GM12865 (cell line): ENCODE data around the gene TNIP2.

ENCODE experiments used
- DNase-seq: peaks from one replicate; pipeline ENCODE4 v3.0.0; 2010; ENCODE audit warnings: low read depth
- H3K4me3 ChIP-seq: 2 replicates; pipeline ENCODE4 v1.5.1; 2011; ENCODE audit warnings: mild to moderate bottlenecking, low read depth, low read length, control low read depth
- CTCF ChIP-seq: IDR thresholded peaks from 2 replicates; pipeline ENCODE4 v1.5.1; 2011; ENCODE audit warnings: low read length, control low read depth, low read depth, inconsistent platforms; ENCODE audit not compliant: insufficient read depth; ENCODE audit errors: missing control alignments

TNIP2 gene

GRCh38 chr4:2745981-2746806 lies 9.9 kb downstream of the TNIP2 start:
- TF ChIP-seq CTCF, result no peak
- H3K4me3 ChIP-seq, result peak overlapping the region; percentile 71
- peak; percentile 98 for DNase-seq

DNA sequence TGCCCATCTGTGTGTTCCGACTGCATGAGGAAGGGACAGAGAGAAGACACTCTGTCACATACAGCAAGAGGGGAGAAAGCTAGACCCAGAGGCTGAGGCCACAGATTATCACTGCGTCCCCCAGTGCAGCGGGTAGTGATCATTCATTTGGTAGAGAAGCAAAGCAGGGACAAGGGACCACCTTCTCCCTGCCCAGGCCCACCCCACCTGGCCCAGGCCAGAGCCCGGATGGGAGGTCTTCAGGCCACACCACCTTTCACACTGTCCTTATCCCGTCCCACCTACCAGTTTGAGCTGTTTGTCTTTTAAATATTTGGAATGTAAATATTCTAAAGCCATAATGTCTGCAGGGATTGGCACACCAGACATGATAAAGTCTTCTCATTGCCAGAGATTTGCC lies 10.6 kb downstream of the TNIP2 start:
- no peak for TF ChIP-seq CTCF
- DNase-seq, result no peak
- H3K4me3 ChIP-seq, result peak overlapping the region; percentile 53

DNA sequence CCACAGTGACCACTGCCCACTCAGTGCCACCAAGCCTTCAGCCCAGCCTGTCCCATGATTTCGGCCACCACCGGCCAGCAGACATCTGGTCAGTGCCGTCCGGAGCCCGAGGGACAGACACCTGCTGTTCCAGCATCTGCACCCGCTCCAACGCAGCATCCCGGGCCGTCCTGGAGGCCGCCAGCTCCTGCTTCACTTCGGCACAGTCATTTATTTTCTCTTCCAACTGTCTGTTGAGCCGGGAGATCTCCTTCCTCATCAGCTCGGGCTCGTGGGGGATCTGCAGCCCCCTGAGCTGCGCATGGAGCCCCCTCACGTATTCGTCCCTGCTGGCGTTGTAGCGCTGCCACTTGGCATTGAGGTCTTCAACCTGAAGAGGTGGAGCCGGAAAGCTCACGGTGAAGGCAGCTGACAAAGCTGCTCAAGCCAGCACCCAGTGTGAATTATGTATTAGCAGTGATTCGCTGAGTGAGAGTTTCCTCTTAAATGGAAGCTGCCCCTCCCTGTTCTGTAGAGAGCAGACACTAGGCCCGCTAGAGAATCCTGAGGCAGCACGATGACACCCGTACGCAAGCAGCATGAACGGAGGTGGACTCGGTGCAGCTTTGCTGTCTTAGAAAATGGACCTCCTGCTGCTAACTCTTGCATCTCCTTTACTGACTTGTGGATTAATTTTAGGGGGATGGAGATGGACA lies 11.4 kb downstream of the TNIP2 start:
- H3K4me3 ChIP-seq, result no peak overlapping the region
- no peak for TF ChIP-seq CTCF
- no peak for DNase-seq

- DNase-seq, result no peak
- TF ChIP-seq CTCF, result no peak
- no peak overlapping the region for H3K4me3 ChIP-seq
Measured at GRCh38 chr4:2743518-2744445, 12.4 kb downstream of the TNIP2 start.

GRCh38 chr4:2742823-2743517 lies 13.2 kb downstream of the TNIP2 start:
- no peak for TF ChIP-seq CTCF
- no peak overlapping the region for H3K4me3 ChIP-seq
- DNase-seq, result no peak
